Spleen (tissue), 11 donors: ENCODE measurements around the gene HMGN1. TPM values are rescaled to one million over a fixed set of nuclear protein-coding genes. Genes with fewer than 3 reads are reported as not detected.

ENCODE experiments used
- DNase-seq: peaks from one replicate; pipeline ENCODE4 v3.0.0-alpha.2; 2020
- H3K27ac ChIP-seq, 8 donors: fragments of 200-600 bp; sonication (generic) in 7 of 8; 1 replicate in 4 of 8; 2 replicates in 4 of 8; pipeline versions ENCODE4 v1.5.0 to v1.8.0; 2016 to 2021; ENCODE audit warnings: inconsistent platforms in 4 of 8, mild to moderate bottlenecking in 4 of 8, moderate library complexity in 1 of 8
- H3K27me3 ChIP-seq, 7 donors: fragments of 200-600 bp; sonication (generic) in 6 of 7; replicated peaks in 1 of 7; 1 replicate in 4 of 7; 2 replicates in 3 of 7; pipeline versions ENCODE4 v1.5.0 to v1.8.0; 2016 to 2021; ENCODE audit warnings: inconsistent platforms in 3 of 7, mild to moderate bottlenecking in 1 of 7
- H3K36me3 ChIP-seq, 6 donors: fragments of 200-600 bp; sonication (generic) in 5 of 6; 1 replicate in 4 of 6; 2 replicates in 2 of 6; pipeline versions ENCODE4 v1.5.0 to v1.8.0; 2016 to 2021; ENCODE audit warnings: inconsistent platforms in 2 of 6
- H3K4me1 ChIP-seq, 6 donors: fragments of 200-600 bp; sonication (generic) in 5 of 6; 1 replicate in 3 of 6; 2 replicates in 3 of 6; pipeline versions ENCODE4 v1.5.0 to v1.8.0; 2016 to 2021; ENCODE audit warnings: inconsistent platforms in 3 of 6
- H3K4me3 ChIP-seq, 8 donors: fragments of 200-600 bp; sonication (generic) in 7 of 8; 1 replicate in 4 of 8; 2 replicates in 4 of 8; pipeline versions ENCODE4 v1.5.0 to v1.8.0; 2016 to 2021; ENCODE audit warnings: inconsistent platforms in 4 of 8, mild to moderate bottlenecking in 4 of 8, moderate library complexity in 2 of 8
- H3K9me3 ChIP-seq, 8 donors: fragments of 200-600 bp; sonication (generic) in 7 of 8; 1 replicate in 4 of 8; 2 replicates in 4 of 8; pipeline versions ENCODE4 v1.5.0 to v1.8.0; 2016 to 2021; ENCODE audit warnings: inconsistent platforms in 4 of 8
- POLR2A ChIP-seq, 3 donors: fragments of 450-650 bp; IDR thresholded peaks; one replicate each; pipeline ENCODE4 v1.5.1; 2017; ENCODE audit warnings: antibody characterized with exemption in 3 of 3, mild to moderate bottlenecking in 1 of 3
- POLR2AphosphoS5 ChIP-seq, 3 donors: sonication (generic); formaldehyde crosslinking; IDR thresholded peaks; one replicate each; pipeline ENCODE4 v1.5.1; 2017; ENCODE audit warnings: antibody characterized with exemption in 3 of 3
- WGBS, 5 donors: extraction: QIAGEN DNeasy Blood & Tissue Kit in 3 of 5; methylation state at CpG; one replicate each; pipeline versions ENCODE4 v1.1.5 to v1.1.7; 2013 to 2018; 5-methylcytosine and 5-hydroxymethylcytosine counted together
- intact Hi-C: fragments of 100-400 bp; cut with DNase I; formaldehyde crosslinking; loops from one replicate; pipeline ENCODE4 v1.15.0; 2023; ENCODE audit warnings: low total_unique reads
- polyA plus RNA-seq, 3 donors: library from polyadenylated mRNA; stranded (reverse); fragments of 200-250 nt; gene quantifications; one replicate each; pipeline ENCODE4 v1.2.1, GENCODE V29; 2013
- total RNA-seq, 7 donors: library from RNA; depleted of rRNA in 3 of 7; stranded (reverse); fragments of >200 nt in 3 of 7; fragmentation: NEBNext Ultra II Directional in 4 of 7; extraction: Animal tissue kit (Norgen Biotek cat#: 25700) in 4 of 7; gene quantifications; one replicate each; pipeline versions ENCODE4 v1.1.0 to v1.2.1, GENCODE V29; 2016 to 2021
- TF ChIP-seq, protein P1 (sequence below), 11 experiments: fragments of 200-600 bp in 7 of 11; fragments of 450-650 bp in 4 of 11; sonication (generic) in 4 of 11; IDR thresholded peaks in 8 of 11; conservative IDR thresholded peaks in 3 of 11; 1 replicate in 7 of 11; 2 replicates in 4 of 11; pipeline versions ENCODE4 v1.4.0 to v1.8.0; 2016 to 2021; ENCODE audit warnings: antibody characterized with exemption in 11 of 11, inconsistent platforms in 4 of 11, mild to moderate bottlenecking in 1 of 11
- donor health status: healthy with polysubstance abuse.
- donor health status: DM: no; HTN: no; CAD: no; lungs with moderate emphysema.
- donor health status: DM: no; HTN: no; CAD: no.
- donor health status: Bipolar disorder and iron deficiency.
- donor health status: healthy.
- donor health status: DM: no; HTN: no; CAD: no.
- donor health status: DM: yes; HTN: yes; CAD: no.

The HMGN1 gene
- total and polyA plus RNA-seq, 10 donors = 101 to 276 (median 172) TPM

GRCh38 chr21:39316729-39317128 lies 32.2 kb downstream of the HMGN1 start:
- peaks cover 11 to 44% (median 16%) of the 10 kb centered on the region in 6 donors for H3K4me1 ChIP-seq
- H3K9me3 ChIP-seq = no peaks in the 10 kb centered on the region
- intact Hi-C loops = loop anchor here (10.0 kb wide), 1 partner anchor 68 kb away; a partner anchor contains a TSS
- DNase-seq = no peak
- no peaks in the 10 kb centered on the region for H3K27me3 ChIP-seq
- no peak overlapping the region for H3K4me3 ChIP-seq
- WGBS, 5 donors = 91 to 95% (median 93%) methylated on average over 6 of the region's 6 CpGs
- H3K27ac ChIP-seq = no peak overlapping the region
- peaks cover 0 to under 1% (median 0%) of the 10 kb centered on the region in 6 donors for H3K36me3 ChIP-seq
- TF ChIP-seq POLR2AphosphoS5 (IDR thresholded peaks at IDR 0.05) = no peak
- TF ChIP-seq, protein P1, sequence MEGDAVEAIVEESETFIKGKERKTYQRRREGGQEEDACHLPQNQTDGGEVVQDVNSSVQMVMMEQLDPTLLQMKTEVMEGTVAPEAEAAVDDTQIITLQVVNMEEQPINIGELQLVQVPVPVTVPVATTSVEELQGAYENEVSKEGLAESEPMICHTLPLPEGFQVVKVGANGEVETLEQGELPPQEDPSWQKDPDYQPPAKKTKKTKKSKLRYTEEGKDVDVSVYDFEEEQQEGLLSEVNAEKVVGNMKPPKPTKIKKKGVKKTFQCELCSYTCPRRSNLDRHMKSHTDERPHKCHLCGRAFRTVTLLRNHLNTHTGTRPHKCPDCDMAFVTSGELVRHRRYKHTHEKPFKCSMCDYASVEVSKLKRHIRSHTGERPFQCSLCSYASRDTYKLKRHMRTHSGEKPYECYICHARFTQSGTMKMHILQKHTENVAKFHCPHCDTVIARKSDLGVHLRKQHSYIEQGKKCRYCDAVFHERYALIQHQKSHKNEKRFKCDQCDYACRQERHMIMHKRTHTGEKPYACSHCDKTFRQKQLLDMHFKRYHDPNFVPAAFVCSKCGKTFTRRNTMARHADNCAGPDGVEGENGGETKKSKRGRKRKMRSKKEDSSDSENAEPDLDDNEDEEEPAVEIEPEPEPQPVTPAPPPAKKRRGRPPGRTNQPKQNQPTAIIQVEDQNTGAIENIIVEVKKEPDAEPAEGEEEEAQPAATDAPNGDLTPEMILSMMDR (IDR thresholded peaks at IDR 0.05 in 8 of 11, conservative IDR thresholded peaks at IDR 0.05 in 3 of 11) = no peak
- no peak for TF ChIP-seq POLR2A (IDR thresholded peaks at IDR 0.05)

DNA sequence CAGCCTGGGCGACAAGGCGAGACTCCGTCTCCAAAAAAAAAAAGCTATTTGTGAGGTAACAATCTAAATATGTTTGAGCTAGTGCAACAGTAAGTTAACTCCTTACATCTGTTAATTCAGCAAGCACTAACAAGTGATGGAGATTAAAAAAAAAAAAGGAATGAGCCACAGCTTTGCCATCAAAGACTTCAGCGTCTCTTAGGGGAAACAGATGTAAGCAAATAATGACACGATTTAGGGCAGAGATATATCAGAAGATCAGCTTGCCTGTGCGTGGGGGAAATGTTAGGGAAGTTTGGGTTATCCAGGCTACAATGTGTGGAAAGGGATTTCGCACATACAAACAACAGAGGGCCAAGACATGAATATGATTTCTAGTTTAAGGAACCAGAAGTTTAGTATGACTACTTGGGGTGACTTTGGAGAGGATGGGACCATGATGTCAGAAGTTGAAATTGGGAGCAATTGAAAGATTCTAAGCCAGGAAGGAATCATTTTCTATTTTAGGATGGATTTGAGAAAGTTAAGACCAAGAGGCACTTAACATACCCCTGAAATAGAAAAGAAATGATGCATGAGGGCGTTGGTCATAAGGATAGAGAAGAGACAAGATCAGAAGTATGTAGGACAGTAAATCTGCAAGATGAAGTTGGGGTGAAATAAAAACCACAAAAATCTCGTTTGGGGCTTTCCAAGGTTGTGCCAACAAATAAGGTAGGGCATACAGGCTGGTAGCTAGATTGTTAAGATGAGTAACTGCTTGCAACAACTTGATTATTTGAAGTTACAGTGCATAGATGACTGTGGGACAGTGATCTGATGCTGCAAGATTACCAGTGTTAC lies 33.1 kb downstream of the HMGN1 start:
- intact Hi-C loops = loop anchor here (10.0 kb wide), 1 partner anchor 69 kb away; a partner anchor contains a TSS
- DNase-seq = no peak
- no peaks in the 10 kb centered on the region for H3K9me3 ChIP-seq
- 66 to 73% (median 71%) methylated on average over 9 of the region's 9 CpGs for WGBS, 5 donors
- TF ChIP-seq POLR2A (IDR thresholded peaks at IDR 0.05) (no peak), POLR2AphosphoS5 (IDR thresholded peaks at IDR 0.05) (no peak)
- TF ChIP-seq, protein P1 (IDR thresholded peaks at IDR 0.05 in 8 of 11, conservative IDR thresholded peaks at IDR 0.05 in 3 of 11) = no peak
- no peak overlapping the region for H3K4me3 ChIP-seq
- peaks cover 16 to 53% (median 25%) of the 10 kb centered on the region in 6 donors for H3K4me1 ChIP-seq
- peaks cover 0 to 10% (median under 1%) of the 10 kb centered on the region in 6 donors for H3K36me3 ChIP-seq
- H3K27me3 ChIP-seq = no peaks in the 10 kb centered on the region
- H3K27ac ChIP-seq = peak overlapping the region in 1 of 8 donors; percentile 18

DNA sequence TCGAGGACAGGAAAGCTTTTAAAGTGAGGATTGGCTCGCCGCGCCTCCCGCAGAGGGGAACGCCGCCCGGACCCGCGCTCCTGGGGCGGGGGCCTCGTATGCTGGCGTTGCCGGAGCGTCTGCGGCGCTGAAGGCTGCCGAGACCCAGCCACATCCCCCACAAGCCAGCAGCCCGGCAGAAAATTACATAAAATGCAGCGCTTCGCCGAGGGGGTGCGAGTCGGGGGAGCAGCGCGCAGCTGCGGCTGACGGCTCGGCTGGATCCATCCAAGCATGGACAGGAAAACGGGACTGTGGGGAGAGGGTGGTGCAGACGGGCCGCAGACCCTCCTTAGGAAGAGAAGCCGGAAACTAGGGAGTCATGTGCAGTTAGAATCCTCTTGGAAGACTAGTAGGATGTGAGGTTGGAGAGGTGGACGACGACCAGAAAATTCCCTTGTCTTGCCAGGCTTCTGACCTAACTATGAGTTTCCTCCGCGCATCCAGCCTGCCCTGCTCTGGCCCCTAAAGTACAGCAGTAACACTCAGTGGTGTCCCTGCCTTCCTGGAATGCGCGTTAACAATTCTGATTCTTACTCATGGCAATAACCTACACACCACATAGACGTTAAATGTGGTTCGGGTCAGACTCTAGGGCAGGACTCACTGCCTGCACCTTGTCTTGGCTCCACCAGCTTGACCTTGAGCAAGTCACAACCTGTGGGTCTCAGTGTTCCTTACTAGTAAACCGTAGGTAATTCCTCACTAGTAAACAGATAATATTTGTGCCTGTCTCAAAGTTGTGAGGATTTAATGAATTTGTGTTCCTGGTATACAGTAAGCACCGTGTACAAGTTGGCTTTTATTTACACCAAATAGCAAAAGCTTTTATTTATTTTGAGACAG lies 34.5 kb downstream of the HMGN1 start:
- H3K4me3 ChIP-seq = peak overlapping the region; percentile 82 to 97 (median 90)
- intact Hi-C loops = loop anchor here (10.0 kb wide), 1 partner anchor 70 kb away; a partner anchor contains a TSS
- peaks cover 16 to 65% (median 33%) of the 10 kb centered on the region in 6 donors for H3K4me1 ChIP-seq
- peaks cover 0 to 24% (median 7%) of the 10 kb centered on the region in 6 donors for H3K36me3 ChIP-seq
- H3K9me3 ChIP-seq = no peaks in the 10 kb centered on the region
- H3K27me3 ChIP-seq = no peaks in the 10 kb centered on the region
- TF ChIP-seq POLR2A (IDR thresholded peaks at IDR 0.05) = no peak
- TF ChIP-seq POLR2AphosphoS5 (IDR thresholded peaks at IDR 0.05) = no peak
- TF ChIP-seq, protein P1 (IDR thresholded peaks at IDR 0.05 in 8 of 11, conservative IDR thresholded peaks at IDR 0.05 in 3 of 11) = no peak
- H3K27ac ChIP-seq = peak overlapping the region; percentile 73 to 98 (median 96)
- 2 to 5% (median 3%) methylated on average over 24 to 43 of the region's 43 CpGs for WGBS, 5 donors
- no peak for DNase-seq
